ENCODE measurements around the gene ATP5F1D. TPM values are rescaled to one million over a fixed set of nuclear protein-coding genes. Genes with fewer than 3 reads are reported as not detected.

The ATP5F1D gene
- total and polyA plus RNA-seq, 2 donors (not counting 1 experiment from before 2014, with no cell fraction given) = 150 to 166 TPM

DNA sequence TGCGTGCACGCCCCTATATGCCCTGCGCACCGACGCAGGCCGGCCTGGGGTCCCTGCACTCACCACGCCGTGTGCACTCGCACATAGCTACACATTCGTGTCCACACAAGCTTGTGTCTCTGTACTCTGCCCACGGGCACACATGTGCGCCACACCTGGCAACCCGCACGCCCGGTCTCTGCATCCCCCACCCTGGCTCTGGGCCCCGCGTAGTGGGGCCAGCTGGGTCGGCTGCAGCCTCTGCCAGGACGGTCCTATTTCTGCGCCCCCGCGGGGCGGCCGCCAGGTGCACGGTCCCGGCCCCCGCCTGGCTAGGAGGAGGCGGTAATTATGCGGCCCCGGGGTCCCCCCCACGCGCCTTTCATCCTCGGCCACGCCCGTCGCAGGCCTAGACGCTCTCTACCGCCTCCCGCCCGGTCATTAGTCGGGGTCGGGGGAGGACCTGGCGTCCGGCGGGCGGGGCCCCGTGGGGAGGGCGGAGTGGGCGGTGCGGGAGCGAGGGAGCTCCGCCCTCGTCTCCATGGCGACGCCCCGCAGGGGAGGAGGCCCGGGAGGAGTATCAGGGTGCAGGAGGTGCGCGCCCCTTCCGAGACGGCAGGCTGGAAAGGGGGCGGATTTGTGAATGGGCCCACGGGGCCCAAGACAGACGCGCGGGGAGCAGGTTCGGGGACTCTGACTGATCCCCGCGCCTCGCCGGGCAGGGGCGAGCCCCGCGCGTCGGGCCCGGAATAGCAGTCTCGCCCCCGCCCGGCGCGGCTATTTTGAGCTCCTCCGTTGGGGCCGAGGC lies 24.8 kb downstream of the ATP5F1D start:
- Histone ChIP-seq H3K27me3 (replicated peaks in 1 of 4; ENCODE audit: control extremely low read depth in 1 of 4, control insufficient read depth in 3 of 4, insufficient read depth in 4 of 4, low read length in 3 of 4) (no peaks in the 10 kb centered on the region), H3K27ac (ENCODE audit: low read length in 2 of 2) (peak overlapping the region; percentile 96 to 99), H3K9me3 (ENCODE audit: control extremely low read depth in 1 of 3, control insufficient read depth in 2 of 3, insufficient read depth in 1 of 3, low read length in 2 of 3) (no peaks in the 10 kb centered on the region), H3K79me2 (ENCODE audit: control insufficient read depth, insufficient read depth, low read length) (peaks cover 52% of the 10 kb centered on the region), H3K9ac (ENCODE audit: low read length) (peak overlapping the region; percentile 57), H2AFZ (ENCODE audit: insufficient read depth, low read depth, low read length, poor library complexity, severe bottlenecking) (peak overlapping the region; percentile 48), H3K4me3 (ENCODE audit: control extremely low read depth in 1 of 5, extremely low read depth in 1 of 5, insufficient read depth in 1 of 5, low read depth in 2 of 5, low read length in 4 of 5) (peak overlapping the region in 4 of 5 experiments; percentile 48 to 64 (median 58)), H3K4me2 (replicated peaks; ENCODE audit: low read depth, low read length, poor library complexity, severe bottlenecking) (peak overlapping the region; percentile 83), H3K36me3 (replicated peaks in 1 of 2; ENCODE audit: control extremely low read depth in 1 of 2, control insufficient read depth in 1 of 2, extremely low read depth in 1 of 2, insufficient read depth in 2 of 2, low read length in 1 of 2) (peaks cover 0 to 15% of the 10 kb centered on the region in 2 experiments), H4K20me1 (ENCODE audit: control insufficient read depth, insufficient read depth, low read length, poor library complexity, severe bottlenecking) (peaks cover 39% of the 10 kb centered on the region), H3K4me1 (ENCODE audit: control insufficient read depth in 2 of 2, insufficient read depth in 2 of 2, low read length in 2 of 2) (peaks cover 79 to 88% of the 10 kb centered on the region in 2 donors)
- ATAC-seq (ENCODE audit: low read depth) (peak; percentile 31), DNase-seq (peak; percentile 93)
- H3K4me3 Mint-ChIP-seq = peak overlapping the region; percentile 95
- no peak for TF ChIP-seq EZH2 (IDR thresholded peaks at IDR 0.05; ENCODE audit: borderline replicate concordance, insufficient read depth, low read depth, low read length, poor library complexity, severe bottlenecking)
- TF ChIP-seq, protein P1, sequence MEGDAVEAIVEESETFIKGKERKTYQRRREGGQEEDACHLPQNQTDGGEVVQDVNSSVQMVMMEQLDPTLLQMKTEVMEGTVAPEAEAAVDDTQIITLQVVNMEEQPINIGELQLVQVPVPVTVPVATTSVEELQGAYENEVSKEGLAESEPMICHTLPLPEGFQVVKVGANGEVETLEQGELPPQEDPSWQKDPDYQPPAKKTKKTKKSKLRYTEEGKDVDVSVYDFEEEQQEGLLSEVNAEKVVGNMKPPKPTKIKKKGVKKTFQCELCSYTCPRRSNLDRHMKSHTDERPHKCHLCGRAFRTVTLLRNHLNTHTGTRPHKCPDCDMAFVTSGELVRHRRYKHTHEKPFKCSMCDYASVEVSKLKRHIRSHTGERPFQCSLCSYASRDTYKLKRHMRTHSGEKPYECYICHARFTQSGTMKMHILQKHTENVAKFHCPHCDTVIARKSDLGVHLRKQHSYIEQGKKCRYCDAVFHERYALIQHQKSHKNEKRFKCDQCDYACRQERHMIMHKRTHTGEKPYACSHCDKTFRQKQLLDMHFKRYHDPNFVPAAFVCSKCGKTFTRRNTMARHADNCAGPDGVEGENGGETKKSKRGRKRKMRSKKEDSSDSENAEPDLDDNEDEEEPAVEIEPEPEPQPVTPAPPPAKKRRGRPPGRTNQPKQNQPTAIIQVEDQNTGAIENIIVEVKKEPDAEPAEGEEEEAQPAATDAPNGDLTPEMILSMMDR (IDR thresholded peaks at IDR 0.05) = no peak
- intact Hi-C loops (cut with micrococcal nuclease) = loop anchor here (1.0 to 5.0 kb wide), 3 partner anchors 17 to 164 kb away; partner anchors contain the start of gene GPX4
- H3K4me1 Mint-ChIP-seq = peaks cover 80% of the 10 kb centered on the region
- H3K9me3 Mint-ChIP-seq (ENCODE audit: insufficient read depth) = no peaks in the 10 kb centered on the region
- POLR2A ChIA-PET = interaction anchor here (0.6 to 11.0 kb wide), 18 partner anchors 9 to 785 kb away, joined by 3 to 402 read pairs (median 4); partner anchors contain the start of genes ARHGAP45, ATP5F1D, FAM174C and GPX4
- CTCF ChIA-PET = interaction anchor here (0.8 to 10.0 kb wide), 17 partner anchors 9 to 236 kb away, joined by 3 to 658 read pairs (median 4); partner anchors contain the start of genes ARHGAP45, ATP5F1D, FAM174C and GPX4
- 1% methylated on average over 84 of the region's 84 CpGs for WGBS (ENCODE audit: insufficient coverage)
- H3K27ac Mint-ChIP-seq = peak overlapping the region; percentile 100
- H3K27me3 Mint-ChIP-seq = no peaks in the 10 kb centered on the region
